Measurements from ENCODE around the gene DDX24. TPM values are rescaled to one million over a fixed set of nuclear protein-coding genes. Genes with fewer than 3 reads are reported as not detected.

The DDX24 gene
- total RNA-seq, 4 donors from 2014 or later, result 116 to 170 (median 151) TPM

DNA sequence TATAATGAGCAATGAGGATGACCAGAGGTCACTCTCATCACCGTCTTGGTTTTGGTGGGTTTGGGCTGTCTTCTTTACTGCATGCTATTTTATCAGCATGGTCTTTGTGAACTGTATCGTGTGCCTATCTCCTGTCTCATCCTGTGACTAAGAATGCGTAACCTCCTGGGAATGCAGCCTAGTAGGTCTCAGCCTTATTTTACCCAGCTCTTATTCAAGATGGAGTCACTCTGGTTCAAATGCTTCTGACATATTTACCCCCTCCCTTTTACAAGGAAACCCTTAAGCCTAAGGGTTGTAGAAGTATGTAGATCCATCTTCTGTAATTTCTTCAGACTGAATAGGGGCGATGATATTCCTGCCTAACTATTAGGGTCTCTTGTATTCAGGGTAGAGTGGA is 8.5 kb upstream of the DDX24 start:
- no peaks in the 10 kb centered on the region for H3K36me3 ChIP-seq

GRCh38 chr14:94088516-94088915 is 7.5 kb upstream of the DDX24 start:
- WGBS, 2 donors, result 88 to 94% methylated on average over 5 of the region's 5 CpGs
- Histone ChIP-seq H3K27me3 (no peaks in the 10 kb centered on the region), H3K4me3 (no peak overlapping the region), H3K36me3 (no peaks in the 10 kb centered on the region), H3K27ac (no peak overlapping the region), H3K4me1 (no peaks in the 10 kb centered on the region), H3K9me3 (no peaks in the 10 kb centered on the region)
- TF ChIP-seq EP300 (IDR thresholded peaks at IDR 0.05) (no peak), POLR2A (IDR thresholded peaks at IDR 0.05) (no peak), CTCF (IDR thresholded peaks at IDR 0.05) (no peak)
- no peak for DNase-seq (ENCODE audit: low spot score in 2 of 2)

More for the DNA sequence above, 8.5 kb upstream of the DDX24 start:
- DNase-seq (ENCODE audit: low spot score in 2 of 2), result no peak
- no peak overlapping the region for H3K27ac ChIP-seq
- no peaks in the 10 kb centered on the region for H3K9me3 ChIP-seq
- no peak overlapping the region for H3K4me3 ChIP-seq
- H3K4me1 ChIP-seq, result no peaks in the 10 kb centered on the region
- WGBS, 2 donors, result 92 to 95% methylated on average over 4 of the region's 4 CpGs
- no peak for TF ChIP-seq EP300 (IDR thresholded peaks at IDR 0.05)
- no peak for TF ChIP-seq CTCF (IDR thresholded peaks at IDR 0.05)
- TF ChIP-seq POLR2A (IDR thresholded peaks at IDR 0.05), result no peak
- no peaks in the 10 kb centered on the region for H3K27me3 ChIP-seq

DNA sequence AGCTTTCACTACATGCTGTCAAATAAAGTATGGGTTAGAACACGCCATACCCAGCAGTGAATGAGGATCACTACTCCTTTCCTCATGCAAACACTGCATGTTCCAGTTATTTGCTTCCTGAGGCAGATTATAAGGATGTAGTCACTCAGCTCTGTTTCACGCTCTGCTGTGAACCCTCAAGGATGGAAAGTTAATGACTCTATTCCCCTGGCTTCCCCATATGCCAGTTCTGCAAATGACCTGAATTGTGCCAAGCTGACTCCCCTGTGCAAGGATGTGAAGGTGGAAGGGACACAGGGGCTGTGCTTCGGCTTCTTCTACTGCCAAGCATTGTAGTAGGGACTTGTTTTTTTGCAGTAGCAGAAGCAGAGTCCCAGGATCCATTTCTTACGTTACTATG is 6.9 kb upstream of the DDX24 start:
- H3K4me1 ChIP-seq, result no peaks in the 10 kb centered on the region
- TF ChIP-seq CTCF (IDR thresholded peaks at IDR 0.05) (no peak), EP300 (IDR thresholded peaks at IDR 0.05) (no peak)
- H3K27ac ChIP-seq, result no peak overlapping the region
- H3K27me3 ChIP-seq, result no peaks in the 10 kb centered on the region
- no peak overlapping the region for H3K4me3 ChIP-seq
- no peaks in the 10 kb centered on the region for H3K9me3 ChIP-seq
- 98 to 99% methylated on average over 4 of the region's 4 CpGs for WGBS, 2 donors
- DNase-seq (ENCODE audit: low spot score in 2 of 2), result no peak
- H3K36me3 ChIP-seq, result no peaks in the 10 kb centered on the region

DNA sequence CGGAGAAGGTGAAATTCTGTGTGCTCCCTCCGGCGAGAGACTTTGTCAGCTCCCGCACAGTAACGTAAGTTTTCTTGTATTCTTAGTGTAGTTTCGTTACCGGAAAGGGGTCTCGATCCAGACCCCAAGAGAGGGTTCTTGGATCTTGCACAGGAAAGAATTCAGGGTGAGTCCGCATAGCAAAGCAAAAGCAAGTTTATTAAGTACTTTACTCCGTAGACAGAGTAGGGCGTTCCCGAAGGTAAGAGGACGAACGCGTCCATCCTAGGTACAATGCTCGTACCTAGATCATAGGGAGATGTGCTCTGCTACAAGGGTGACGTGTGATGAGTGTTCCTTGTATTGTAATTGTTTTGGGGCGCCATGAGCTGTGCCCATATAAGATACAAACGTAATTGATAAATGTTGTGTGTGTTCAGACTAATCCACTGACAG is 401 bp upstream of the DDX24 start:
- whole genome bisulfite sequencing, 2 donors, result 0 to 1% methylated on average over 19 of the region's 19 CpGs
- H3K27me3 ChIP-seq, result no peaks in the 10 kb centered on the region
- TF ChIP-seq POLR2A (IDR thresholded peaks at IDR 0.05), result no peak
- TF ChIP-seq EP300 (IDR thresholded peaks at IDR 0.05), result no peak
- TF ChIP-seq CTCF (IDR thresholded peaks at IDR 0.05), result no peak
- peaks cover 0 to 47% (median 33%) of the 10 kb centered on the region in 4 donors for H3K4me1 ChIP-seq
- peak overlapping the region; percentile 76 to 98 (median 86) for H3K4me3 ChIP-seq
- peak overlapping the region; percentile 76 to 98 (median 93) for H3K27ac ChIP-seq
- no peak for DNase-seq (ENCODE audit: low spot score in 2 of 2)
- peaks cover 0 to 20% (median 0%) of the 10 kb centered on the region in 3 donors for H3K36me3 ChIP-seq
- H3K9me3 ChIP-seq, result no peaks in the 10 kb centered on the region

GRCh38 chr14:94079891-94080620 is 946 bp downstream of the DDX24 start:
- WGBS, 2 donors, result 3% methylated on average over 15 of the region's 15 CpGs
- no peak for DNase-seq (ENCODE audit: low spot score in 2 of 2)
- Histone ChIP-seq H3K27me3 (no peaks in the 10 kb centered on the region), H3K9me3 (peaks cover 0 to 12% (median 2%) of the 10 kb centered on the region in 4 donors), H3K36me3 (peaks cover 0 to 33% (median 0%) of the 10 kb centered on the region in 3 donors), H3K4me3 (peak overlapping the region; percentile 76 to 98 (median 86)), H3K27ac (peak overlapping the region; percentile 76 to 98 (median 93)), H3K4me1 (peaks cover 0 to 60% (median 36%) of the 10 kb centered on the region in 4 donors)
- TF ChIP-seq CTCF (IDR thresholded peaks at IDR 0.05) (no peak), EP300 (IDR thresholded peaks at IDR 0.05) (no peak), POLR2A (IDR thresholded peaks at IDR 0.05) (no peak)
